ENCODE data around the gene MPP1. TPM values are rescaled to one million over a fixed set of nuclear protein-coding genes. Genes with fewer than 3 reads are reported as not detected.

MPP1 gene
- total and polyA plus RNA-seq, 9 of the 15 experiments (the other 6 are each of a cell fraction or from before 2014, with no cell fraction given): 227 to 395 (median 283) TPM

GRCh38 chrX:154804261-154804956 lies 876 bp downstream of the MPP1 start (continued):
- peak; percentile 2; the same call in 1 of the 2 replicates for TF ChIP-seq AFF4 (CRISPR knock-in tag; IDR thresholded peaks at IDR 0.05)
- TF ChIP-seq GTF2A2 (tag; IDR thresholded peaks at IDR 0.05): no peak

- Histone ChIP-seq H3K27me3 (ENCODE audit: control insufficient read depth in 2 of 2, insufficient read depth in 2 of 2, low read length in 2 of 2) (no peaks in the 10 kb centered on the region), H3K27ac (ENCODE audit: extremely low read depth, low read depth, low read length) (peak overlapping the region; percentile 100), H3K9me3 (replicated peaks; ENCODE audit: control insufficient read depth, insufficient read depth, low read depth, low read length) (0 out of 2 replicates have a peak, but pooled peaks cover 6% of the 10 kb centered on the region), H3K4me2 (ENCODE audit: insufficient read depth, low read length) (peak overlapping the region; percentile 94), H3K9me1 (ENCODE audit: control insufficient read depth, insufficient read depth, low read length) (no peaks in the 10 kb centered on the region), H3K4me1 (replicated peaks in 1 of 2; ENCODE audit: control insufficient read depth in 2 of 2, insufficient read depth in 2 of 2, low read length in 2 of 2) (peaks cover 12 to 23% of the 10 kb centered on the region in 2 experiments), H2AFZ (ENCODE audit: low read depth, low read length) (no peak overlapping the region), H3K79me2 (ENCODE audit: control insufficient read depth, insufficient read depth, low read length) (peaks cover 79% of the 10 kb centered on the region), H4K20me1 (replicated peaks; ENCODE audit: control insufficient read depth, insufficient read depth, low read length) (0 out of 2 replicates have a peak, but pooled peaks cover 12% of the 10 kb centered on the region), H3K36me3 (ENCODE audit: control insufficient read depth, insufficient read depth, low read length) (peaks cover 48% of the 10 kb centered on the region), H3K9ac (ENCODE audit: insufficient read depth in 1 of 2, low read depth in 2 of 2, low read length in 2 of 2) (peak overlapping the region; percentile 88 to 91), H3K4me3 (peak overlapping the region; percentile 89)
- CTCF ChIA-PET (ENCODE audit: low intra/inter-chr PET ratio): no interaction called here
- peak in 1 of 4 experiments; percentile 28 for DNase-seq (ENCODE audit: extremely low read depth in 1 of 4, low spot score in 3 of 4)
- 0% methylated on average over 2 of the region's 2 CpGs for whole genome bisulfite sequencing (ENCODE audit: insufficient coverage, low coverage, missing lambda C conversion rate)
- BruUV-seq (replicated peaks): no TSS peak
- ATAC-seq: no peak
- in situ Hi-C loops (cut with MboI) (no loop called here), intact Hi-C loops (cut with micrococcal nuclease) (loop anchor here (2.0 kb wide), 1 partner anchor 16 kb away; no protein-coding TSS in a partner anchor)
- no peak for FAIRE-seq
- POLR2A ChIA-PET: interaction anchor here (0.5 to 1.4 kb wide), 3 partner anchors 39 to 303 kb away, joined by 3 to 4 read pairs (median 3); no protein-coding TSS in a partner anchor
- TF ChIP-seq TAF15 (IDR thresholded peaks at IDR 0.05; ENCODE audit: low read depth, low read length) (no peak), CHD1 (IDR thresholded peaks at IDR 0.05; ENCODE audit: low read length) (peak; percentile 57), ZNF121 (CRISPR knock-in tag; conservative IDR thresholded peaks at IDR 0.05) (no peak), KDM5B (IDR thresholded peaks at IDR 0.05; ENCODE audit: insufficient replicate concordance, low read depth, low read length) (peak; percentile 14), SIX5 (IDR thresholded peaks at IDR 0.05; ENCODE audit: borderline replicate concordance in 1 of 2, insufficient read depth in 1 of 2, low read depth in 1 of 2, low read length in 2 of 2) (no peak), ZBTB26 (CRISPR knock-in tag; IDR thresholded peaks at IDR 0.05) (no peak)
- TF ChIP-seq, protein P1, sequence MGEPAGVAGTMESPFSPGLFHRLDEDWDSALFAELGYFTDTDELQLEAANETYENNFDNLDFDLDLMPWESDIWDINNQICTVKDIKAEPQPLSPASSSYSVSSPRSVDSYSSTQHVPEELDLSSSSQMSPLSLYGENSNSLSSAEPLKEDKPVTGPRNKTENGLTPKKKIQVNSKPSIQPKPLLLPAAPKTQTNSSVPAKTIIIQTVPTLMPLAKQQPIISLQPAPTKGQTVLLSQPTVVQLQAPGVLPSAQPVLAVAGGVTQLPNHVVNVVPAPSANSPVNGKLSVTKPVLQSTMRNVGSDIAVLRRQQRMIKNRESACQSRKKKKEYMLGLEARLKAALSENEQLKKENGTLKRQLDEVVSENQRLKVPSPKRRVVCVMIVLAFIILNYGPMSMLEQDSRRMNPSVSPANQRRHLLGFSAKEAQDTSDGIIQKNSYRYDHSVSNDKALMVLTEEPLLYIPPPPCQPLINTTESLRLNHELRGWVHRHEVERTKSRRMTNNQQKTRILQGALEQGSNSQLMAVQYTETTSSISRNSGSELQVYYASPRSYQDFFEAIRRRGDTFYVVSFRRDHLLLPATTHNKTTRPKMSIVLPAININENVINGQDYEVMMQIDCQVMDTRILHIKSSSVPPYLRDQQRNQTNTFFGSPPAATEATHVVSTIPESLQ (CRISPR knock-in tag; IDR thresholded peaks at IDR 0.05): no peak
These were observed 2.3 kb downstream of the MPP1 start for GRCh38 chrX:154802947-154803346.
